Neutrophil (primary cell): ENCODE measurements around the gene ERRFI1.
"Not testable (repeated sequence)": the region's sequence is repeated elsewhere in the genome, so short reads cannot be mapped to it uniquely, and the experiment has no call there.

ENCODE experiments used
- H3K27ac ChIP-seq: fragments of 200-600 bp; sonication (generic); 2 replicates; pipeline ENCODE4 v1.5.1; 2016; ENCODE audit warnings: mild to moderate bottlenecking, moderate library complexity
- H3K27me3 ChIP-seq: fragments of 200-600 bp; sonication (generic); 2 replicates; pipeline ENCODE4 v1.6.0; 2016; ENCODE audit warnings: mild to moderate bottlenecking
- H3K36me3 ChIP-seq: fragments of 200-600 bp; sonication (generic); 2 replicates; pipeline ENCODE4 v1.5.1; 2017
- H3K4me1 ChIP-seq, 2 experiments: fragments of 200-600 bp in 1 of 2; sonication (generic) in 1 of 2; 1 replicate in 1 of 2; 2 replicates in 1 of 2; pipeline versions ENCODE4 v1.5.1 to v1.6.1; 2013 to 2016; ENCODE audit warnings: low read depth in 1 of 2, low read length in 1 of 2, mild to moderate bottlenecking in 1 of 2, moderate library complexity in 1 of 2; ENCODE audit not compliant: control insufficient read depth in 1 of 2, insufficient read depth in 1 of 2
- H3K4me3 ChIP-seq, 2 experiments: fragments of 200-600 bp in 1 of 2; sonication (generic) in 1 of 2; 1 replicate in 1 of 2; 2 replicates in 1 of 2; pipeline ENCODE4 v1.5.1; 2013 to 2016; ENCODE audit warnings: low read depth in 1 of 2, low read length in 1 of 2, mild to moderate bottlenecking in 1 of 2, moderate library complexity in 1 of 2
- H3K9me3 ChIP-seq: fragments of 200-600 bp; sonication (generic); 2 replicates; pipeline ENCODE4 v1.5.1; 2016
- CTCF ChIP-seq: fragments of 200-600 bp; sonication (generic); IDR thresholded peaks from 2 replicates; pipeline ENCODE4 v1.5.1; 2016; ENCODE audit warnings: antibody characterized with exemption

Gene ERRFI1

GRCh38 chr1:7970246-7970645 lies 55.9 kb downstream of the ERRFI1 start:
- no peaks in the 10 kb centered on the region for H3K27me3 ChIP-seq
- H3K27ac ChIP-seq, result no peak overlapping the region
- H3K9me3 ChIP-seq, result no peaks in the 10 kb centered on the region
- TF ChIP-seq CTCF, result no peak
- H3K36me3 ChIP-seq, result peaks cover 59% of the 10 kb centered on the region
- no peak overlapping the region for H3K4me3 ChIP-seq
- no peaks in the 10 kb centered on the region for H3K4me1 ChIP-seq

GRCh38 chr1:7967651-7968050 lies 58.5 kb downstream of the ERRFI1 start:
- H3K27ac ChIP-seq, result no peak overlapping the region
- H3K4me1 ChIP-seq, result peaks cover 0 to 2% of the 10 kb centered on the region in 2 experiments
- H3K4me3 ChIP-seq, result no peak overlapping the region
- TF ChIP-seq CTCF, result no peak
- H3K36me3 ChIP-seq, result peaks cover 75% of the 10 kb centered on the region
- no peaks in the 10 kb centered on the region for H3K9me3 ChIP-seq
- H3K27me3 ChIP-seq, result no peaks in the 10 kb centered on the region

- H3K36me3 ChIP-seq, result peaks cover 71% of the 10 kb centered on the region
- H3K27ac ChIP-seq, result no peak overlapping the region
- no peak for TF ChIP-seq CTCF
- no peaks in the 10 kb centered on the region for H3K27me3 ChIP-seq
- peaks cover 3 to 7% of the 10 kb centered on the region in 2 experiments for H3K4me1 ChIP-seq
- no peaks in the 10 kb centered on the region for H3K9me3 ChIP-seq
- H3K4me3 ChIP-seq, result no peak overlapping the region
These were observed 58.9 kb downstream of the ERRFI1 start for GRCh38 chr1:7967196-7967595.

- Histone ChIP-seq H3K27me3 (no peaks in the 10 kb centered on the region), H3K36me3 (peaks cover 47% of the 10 kb centered on the region)
These were observed 61.6 kb downstream of the ERRFI1 start for GRCh38 chr1:7964476-7964875.

GRCh38 chr1:7963841-7964240 lies 62.3 kb downstream of the ERRFI1 start:
- not testable (repeated sequence) for H3K27ac ChIP-seq, H3K9me3 ChIP-seq, H3K27me3 ChIP-seq, H3K4me3 ChIP-seq
- Histone ChIP-seq H3K4me1 (peaks cover 22 to 25% of the 10 kb centered on the region in 2 experiments), H3K36me3 (peaks cover 42% of the 10 kb centered on the region)

More at GRCh38 chr1:7964476-7964875, 61.6 kb downstream of the ERRFI1 start:
- no peak overlapping the region for H3K4me3 ChIP-seq
- no peak for TF ChIP-seq CTCF
- no peak overlapping the region for H3K27ac ChIP-seq
- peaks cover 22 to 25% of the 10 kb centered on the region in 2 experiments for H3K4me1 ChIP-seq
- no peaks in the 10 kb centered on the region for H3K9me3 ChIP-seq

GRCh38 chr1:7963378-7963730 lies 62.8 kb downstream of the ERRFI1 start:
- H3K27ac ChIP-seq, H3K27me3 ChIP-seq, H3K4me3 ChIP-seq, H3K9me3 ChIP-seq: not testable (repeated sequence)
- Histone ChIP-seq H3K4me1 (peaks cover 22 to 25% of the 10 kb centered on the region in 2 experiments), H3K36me3 (peaks cover 38% of the 10 kb centered on the region)
